ENCODE measurements around the gene LILRB5. TPM values are rescaled to one million over a fixed set of nuclear protein-coding genes. Genes with fewer than 3 reads are reported as not detected.
"Not testable (repeated sequence)": the region's sequence is repeated elsewhere in the genome, so short reads cannot be mapped to it uniquely, and the experiment has no call there.

LILRB5 gene
- total and polyA plus RNA-seq, 10 donors = 3.8 to 112 (median 63.7) TPM

DNA sequence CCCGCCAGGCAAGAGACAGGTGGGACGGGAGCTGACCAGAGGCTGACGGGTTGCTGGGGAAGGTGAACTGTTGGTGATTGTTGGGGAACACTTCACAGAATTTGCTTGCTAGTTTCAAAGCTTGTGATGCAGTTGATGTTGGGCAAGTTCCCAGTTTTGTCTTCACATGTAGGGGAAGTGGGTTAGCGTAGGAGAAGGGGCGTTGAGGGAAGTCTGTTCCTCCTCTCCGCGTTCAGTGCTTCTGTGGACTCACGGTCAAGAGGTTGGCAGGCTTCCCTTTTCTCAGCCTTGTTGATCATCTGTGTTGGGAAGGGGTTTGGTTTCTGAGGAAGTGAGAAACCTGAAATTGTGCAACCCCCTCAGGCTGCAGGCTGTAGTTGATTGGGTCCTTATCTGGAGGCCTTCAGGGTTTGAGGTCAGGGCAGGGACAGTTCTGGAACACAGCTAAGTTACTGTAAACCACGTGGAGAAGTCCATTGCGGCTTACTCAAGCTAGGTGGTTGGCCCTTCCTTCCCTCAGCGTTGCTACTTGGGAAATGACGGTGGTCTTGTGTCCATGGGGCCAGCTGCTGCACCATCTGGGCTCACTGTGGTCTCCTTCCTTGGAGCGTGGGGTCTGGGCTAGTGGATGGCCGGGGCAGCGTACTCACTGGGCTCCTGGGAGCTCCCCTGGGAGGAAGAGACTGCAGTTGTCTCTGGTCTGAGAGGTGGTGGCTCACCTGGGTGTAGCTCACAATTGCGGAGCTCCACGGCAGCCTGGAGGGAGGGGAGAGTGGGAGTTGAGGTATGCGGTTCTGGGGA is 48.9 kb downstream of the LILRB5 start:
- Histone ChIP-seq H3K4me3 (peak overlapping the region in 3 of 8 donors; percentile 27 to 94 (median 32)), H3K27me3 (replicated peaks in 1 of 7) (no peaks in the 10 kb centered on the region), H3K4me1 (peaks cover 39 to 98% (median 81%) of the 10 kb centered on the region in 6 donors), H3K27ac (peak overlapping the region; percentile 63 to 98 (median 92)), H3K9me3 (no peaks in the 10 kb centered on the region), H3K36me3 (peaks cover 5 to 64% (median 53%) of the 10 kb centered on the region in 6 donors)
- WGBS, 5 donors = 23 to 35% (median 28%) methylated on average over 15 to 18 of the region's 18 CpGs
- DNase-seq = peak; percentile 87
- intact Hi-C loops (cut with DNase I; ENCODE audit: low total_unique reads) = no loop called here
- TF ChIP-seq, protein P1, sequence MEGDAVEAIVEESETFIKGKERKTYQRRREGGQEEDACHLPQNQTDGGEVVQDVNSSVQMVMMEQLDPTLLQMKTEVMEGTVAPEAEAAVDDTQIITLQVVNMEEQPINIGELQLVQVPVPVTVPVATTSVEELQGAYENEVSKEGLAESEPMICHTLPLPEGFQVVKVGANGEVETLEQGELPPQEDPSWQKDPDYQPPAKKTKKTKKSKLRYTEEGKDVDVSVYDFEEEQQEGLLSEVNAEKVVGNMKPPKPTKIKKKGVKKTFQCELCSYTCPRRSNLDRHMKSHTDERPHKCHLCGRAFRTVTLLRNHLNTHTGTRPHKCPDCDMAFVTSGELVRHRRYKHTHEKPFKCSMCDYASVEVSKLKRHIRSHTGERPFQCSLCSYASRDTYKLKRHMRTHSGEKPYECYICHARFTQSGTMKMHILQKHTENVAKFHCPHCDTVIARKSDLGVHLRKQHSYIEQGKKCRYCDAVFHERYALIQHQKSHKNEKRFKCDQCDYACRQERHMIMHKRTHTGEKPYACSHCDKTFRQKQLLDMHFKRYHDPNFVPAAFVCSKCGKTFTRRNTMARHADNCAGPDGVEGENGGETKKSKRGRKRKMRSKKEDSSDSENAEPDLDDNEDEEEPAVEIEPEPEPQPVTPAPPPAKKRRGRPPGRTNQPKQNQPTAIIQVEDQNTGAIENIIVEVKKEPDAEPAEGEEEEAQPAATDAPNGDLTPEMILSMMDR (IDR thresholded peaks at IDR 0.05 in 8 of 11, conservative IDR thresholded peaks at IDR 0.05 in 3 of 11) = peak in 1 of 11 experiments; percentile 31
- TF ChIP-seq POLR2A (IDR thresholded peaks at IDR 0.05) (peak; percentile 25 to 34 (median 25)), POLR2AphosphoS5 (IDR thresholded peaks at IDR 0.05) (peak; percentile 79 to 91 (median 82))

DNA sequence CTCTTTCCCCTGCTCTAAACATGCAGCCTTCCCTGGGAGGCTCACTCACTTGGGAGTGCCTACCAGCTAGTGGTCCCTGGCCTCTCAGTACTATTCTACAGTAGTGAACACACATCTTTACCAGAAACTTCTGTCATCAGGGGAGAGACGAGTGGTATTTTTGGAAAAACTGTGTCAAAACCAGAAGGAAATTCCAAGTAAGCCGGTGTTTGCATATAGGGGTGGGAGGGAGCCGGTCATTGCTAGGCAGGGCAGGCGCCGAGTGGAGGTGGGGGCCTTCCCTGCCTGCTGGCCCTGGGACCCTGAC is 49.4 kb downstream of the LILRB5 start:
- H3K27ac ChIP-seq = peak overlapping the region in 7 of 8 donors; percentile 85 to 98 (median 93)
- peaks cover 44 to 98% (median 87%) of the 10 kb centered on the region in 6 donors for H3K4me1 ChIP-seq
- peak overlapping the region in 3 of 8 donors; percentile 27 to 94 (median 32) for H3K4me3 ChIP-seq
- no peaks in the 10 kb centered on the region for H3K27me3 ChIP-seq (replicated peaks in 1 of 7)
- peaks cover 5 to 67% (median 58%) of the 10 kb centered on the region in 6 donors for H3K36me3 ChIP-seq
- 22 to 36% (median 33%) methylated on average over 5 of the region's 5 CpGs for WGBS, 5 donors
- peak in 1 of 3 donors; percentile 88 for TF ChIP-seq POLR2AphosphoS5 (IDR thresholded peaks at IDR 0.05)
- TF ChIP-seq, protein P1 (IDR thresholded peaks at IDR 0.05 in 8 of 11, conservative IDR thresholded peaks at IDR 0.05 in 3 of 11) = no peak
- TF ChIP-seq POLR2A (IDR thresholded peaks at IDR 0.05) = no peak
- intact Hi-C loops (cut with DNase I; ENCODE audit: low total_unique reads) = no loop called here
- no peak for DNase-seq
- no peaks in the 10 kb centered on the region for H3K9me3 ChIP-seq

DNA sequence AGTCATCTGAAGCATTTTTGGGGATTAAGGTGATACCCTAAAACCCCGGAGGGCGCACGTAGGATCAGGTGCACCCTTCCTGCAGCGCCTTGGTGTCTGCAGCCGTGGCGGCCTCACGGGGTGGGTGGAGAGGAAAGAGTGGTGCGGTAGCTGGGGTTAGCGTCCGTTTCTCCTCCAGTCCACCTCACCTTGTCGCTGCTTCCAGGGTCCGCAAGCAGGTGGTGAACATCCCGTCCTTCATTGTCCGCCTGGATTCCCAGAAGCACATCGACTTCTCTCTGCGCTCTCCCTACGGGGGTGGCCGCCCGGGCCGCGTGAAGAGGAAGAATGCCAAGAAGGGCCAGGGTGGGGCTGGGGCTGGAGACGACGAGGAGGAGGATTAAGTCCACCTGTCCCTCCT is 49.9 kb downstream of the LILRB5 start:
- H3K4me1 ChIP-seq = peaks cover 48 to 98% (median 91%) of the 10 kb centered on the region in 6 donors
- DNase-seq = peak; percentile 88
- WGBS, 5 donors = 59 to 78% (median 70%) methylated on average over 22 to 23 of the region's 23 CpGs
- intact Hi-C loops (cut with DNase I; ENCODE audit: low total_unique reads); H3K9me3 ChIP-seq; H3K27me3 ChIP-seq (replicated peaks in 1 of 7): not testable (repeated sequence)
- peak overlapping the region; percentile 27 to 98 (median 92) for H3K27ac ChIP-seq
- H3K36me3 ChIP-seq = peaks cover 5 to 71% (median 62%) of the 10 kb centered on the region in 6 donors
- peak in 1 of 3 donors; percentile 66 for TF ChIP-seq POLR2AphosphoS5 (IDR thresholded peaks at IDR 0.05)
- peak overlapping the region in 4 of 8 donors; percentile 8 to 94 (median 30) for H3K4me3 ChIP-seq

DNA sequence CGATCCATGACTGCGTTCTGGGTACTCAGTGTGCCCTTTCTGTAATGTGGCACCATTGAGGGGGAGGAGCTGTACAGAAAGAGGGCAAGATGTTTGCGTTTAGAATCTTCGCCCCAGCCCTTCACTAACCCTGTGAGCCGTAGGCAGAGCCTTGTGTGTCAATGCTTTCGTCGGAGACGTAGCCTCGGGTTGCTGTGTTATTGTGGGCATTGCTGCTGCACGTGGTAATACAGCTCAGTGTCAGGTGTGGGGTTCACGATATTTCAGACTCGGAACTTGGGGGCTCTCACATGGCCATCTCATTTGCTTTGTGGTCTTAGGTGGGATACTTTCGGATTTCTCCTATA is 50.3 kb downstream of the LILRB5 start:
- intact Hi-C loops (cut with DNase I; ENCODE audit: low total_unique reads) = no loop called here
- Histone ChIP-seq H3K4me3 (peak overlapping the region in 5 of 8 donors; percentile 8 to 94 (median 27)), H3K4me1 (peaks cover 52 to 98% (median 95%) of the 10 kb centered on the region in 6 donors), H3K27me3 (replicated peaks in 1 of 7) (no peaks in the 10 kb centered on the region), H3K27ac (peak overlapping the region; percentile 27 to 98 (median 92)), H3K36me3 (peaks cover 5 to 75% (median 66%) of the 10 kb centered on the region in 6 donors), H3K9me3 (no peaks in the 10 kb centered on the region)
- TF ChIP-seq, protein P1 (IDR thresholded peaks at IDR 0.05 in 8 of 11, conservative IDR thresholded peaks at IDR 0.05 in 3 of 11) = no peak
- TF ChIP-seq POLR2AphosphoS5 (IDR thresholded peaks at IDR 0.05) = no peak
- no peak for TF ChIP-seq POLR2A (IDR thresholded peaks at IDR 0.05)
- 62 to 84% (median 77%) methylated on average over 13 of the region's 13 CpGs for WGBS, 5 donors
- DNase-seq = no peak

All from spleen (tissue), 11 donors.